CD4-positive, alpha-beta T cell treated with Interleukin-17A for 4 hours (primary cell): ENCODE measurements around the gene CUL2.
"Not testable (repeated sequence)": the region's sequence is repeated elsewhere in the genome, so short reads cannot be mapped to it uniquely, and the experiment has no call there.

Experiments
- DNase-seq: peaks from one replicate; pipeline ENCODE4 v3.0.0-alpha.2; 2020; ENCODE audit warnings: mixed read lengths

The CUL2 gene

DNA sequence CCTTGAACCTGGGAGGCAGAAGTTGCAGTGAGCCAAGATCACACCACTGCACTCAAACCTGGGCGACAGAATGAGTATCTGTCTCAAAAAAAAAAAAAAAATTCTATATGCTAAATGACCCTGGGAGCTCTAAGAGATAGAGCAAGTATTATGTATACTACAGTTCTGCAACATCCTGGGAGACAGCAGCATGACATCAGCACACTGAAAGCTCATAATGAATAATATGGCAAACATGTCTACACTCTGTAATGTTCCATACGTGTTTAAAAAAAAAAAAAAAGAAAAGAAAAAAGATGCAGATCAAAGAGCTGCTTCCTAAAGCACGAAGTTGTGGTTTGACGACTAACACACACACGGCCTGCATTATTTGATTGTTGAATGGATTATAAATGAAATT lies 72.5 kb downstream of the CUL2 start:
- no peak for DNase-seq

- DNase-seq = no peak
Observed at GRCh38 chr10:35015843-35016408, 74.2 kb downstream of the CUL2 start.

GRCh38 chr10:35012781-35013180 lies 77.4 kb downstream of the CUL2 start:
- no peak for DNase-seq

DNA sequence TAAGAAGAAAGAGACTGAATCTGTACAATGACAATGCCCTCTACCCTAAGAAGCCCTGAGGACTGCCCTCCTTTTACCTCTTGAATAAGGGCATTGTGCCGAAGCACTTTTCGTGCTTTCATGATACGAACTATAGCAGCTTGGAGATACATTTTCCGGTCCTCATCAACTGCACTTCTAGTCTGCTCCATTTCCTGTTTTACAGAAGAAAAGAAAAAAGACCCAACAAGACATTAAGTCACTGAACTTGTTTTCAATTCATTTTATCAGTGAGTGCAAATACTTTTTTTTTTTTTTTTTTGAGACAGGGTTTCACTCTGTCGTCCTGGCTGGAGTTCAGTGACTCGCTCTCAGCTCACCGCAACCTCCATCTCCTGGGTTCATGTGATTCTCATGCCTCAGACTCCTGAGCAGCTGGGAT lies 78.4 kb downstream of the CUL2 start:
- DNase-seq = peak; percentile 61

GRCh38 chr10:35007858-35008301 lies 82.3 kb downstream of the CUL2 start:
- DNase-seq = no peak

DNA sequence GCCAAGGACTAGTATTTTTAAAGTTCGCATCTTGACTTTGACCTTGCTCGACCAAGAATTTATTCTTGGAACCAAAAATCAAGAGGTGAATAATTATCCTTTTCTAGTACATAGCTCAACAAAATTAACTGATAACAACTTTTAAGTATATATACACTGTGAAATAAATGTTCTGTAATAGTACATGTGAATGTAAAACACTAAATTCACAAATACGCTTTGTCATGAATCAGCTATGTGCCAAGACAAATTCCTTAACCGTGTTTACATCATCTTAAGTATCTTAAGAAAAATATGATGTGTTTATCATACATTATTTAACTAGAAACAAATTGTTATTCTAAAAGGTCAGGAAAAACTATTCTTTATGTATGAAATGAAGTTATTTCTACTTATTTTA lies 83.3 kb downstream of the CUL2 start:
- no peak for DNase-seq

- no peak for DNase-seq
Observed at GRCh38 chr10:35005868-35006267, 84.3 kb downstream of the CUL2 start.

GRCh38 chr10:35004651-35005050 lies 85.5 kb downstream of the CUL2 start:
- DNase-seq = no peak

DNA sequence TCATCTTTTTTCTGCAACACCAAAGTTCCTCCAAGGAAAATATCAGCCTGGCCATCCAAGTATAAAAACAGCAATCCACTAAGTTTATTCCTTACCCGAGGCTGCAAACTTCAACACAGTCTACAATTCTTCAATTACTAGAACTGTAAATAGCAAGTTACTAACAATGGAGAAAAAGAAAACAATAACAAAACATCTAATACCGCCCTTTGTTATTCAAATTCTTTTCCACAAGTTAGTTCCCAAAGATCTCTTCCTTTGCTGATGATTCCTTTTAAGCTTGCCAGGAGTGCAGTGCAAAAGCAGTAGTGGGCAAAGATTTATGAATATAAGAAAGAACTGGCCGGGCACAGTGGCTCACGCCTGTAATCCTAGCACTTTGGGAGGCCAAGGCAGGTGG lies 86.2 kb downstream of the CUL2 start:
- no peak for DNase-seq

DNA sequence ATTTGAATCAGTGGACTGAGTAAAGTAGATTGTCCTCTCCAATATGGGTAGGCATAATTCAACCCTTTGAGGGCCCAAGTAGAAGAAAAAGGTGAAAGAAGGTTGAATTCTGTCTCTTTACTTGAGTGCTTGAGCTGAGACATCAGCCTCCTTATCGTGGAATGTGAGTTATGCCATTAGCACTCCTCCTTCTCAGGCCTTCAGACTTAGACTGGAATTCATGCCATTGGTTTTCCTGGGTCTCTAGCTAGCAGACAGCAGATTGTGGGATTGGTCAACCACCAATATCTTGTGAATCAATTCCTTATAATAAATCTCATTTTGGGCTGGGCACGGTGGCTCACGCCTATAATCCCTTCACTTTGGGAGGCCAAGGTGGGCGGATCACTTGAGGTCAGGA lies 89.2 kb downstream of the CUL2 start:
- DNase-seq = no peak

DNA sequence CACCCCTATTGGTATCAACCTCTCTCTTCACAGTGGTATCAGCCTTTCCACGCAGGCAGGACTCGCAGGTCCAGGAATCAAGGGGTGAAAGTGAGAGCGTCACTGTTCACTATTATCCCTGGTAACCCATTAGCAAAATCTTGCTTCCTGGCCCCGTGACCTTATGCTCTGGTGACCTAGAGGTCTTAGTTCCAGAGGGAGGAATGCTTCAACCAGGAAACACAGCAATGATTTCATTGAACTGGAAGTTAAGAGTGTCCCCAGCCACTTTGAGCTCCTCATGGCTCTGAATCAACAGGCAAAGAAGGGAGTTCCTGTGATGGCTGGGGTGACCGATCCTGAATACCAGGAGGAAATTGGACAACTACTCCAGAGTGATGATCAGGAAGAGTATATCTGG lies 90.6 kb downstream of the CUL2 start:
- no peak for DNase-seq

DNA sequence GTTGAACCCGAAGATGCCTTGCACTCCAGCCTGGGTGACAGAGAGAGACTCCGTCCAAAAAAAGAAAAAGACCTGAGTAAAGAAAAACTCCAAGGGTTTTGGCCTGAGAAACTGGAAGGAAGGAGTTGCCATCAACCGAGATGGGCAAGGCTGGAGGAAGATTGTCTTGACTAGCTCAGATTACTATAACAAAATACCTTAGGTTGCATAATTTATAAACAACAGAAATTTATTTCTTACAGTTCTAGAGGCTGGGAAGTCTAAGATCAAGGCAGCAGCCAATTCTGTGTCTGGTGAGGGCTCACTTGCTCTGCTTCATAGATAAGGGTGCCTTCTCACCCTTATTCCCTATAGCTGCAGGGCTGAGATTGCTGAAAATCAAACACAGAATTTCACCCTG lies 91.2 kb downstream of the CUL2 start:
- DNase-seq = no peak

DNA sequence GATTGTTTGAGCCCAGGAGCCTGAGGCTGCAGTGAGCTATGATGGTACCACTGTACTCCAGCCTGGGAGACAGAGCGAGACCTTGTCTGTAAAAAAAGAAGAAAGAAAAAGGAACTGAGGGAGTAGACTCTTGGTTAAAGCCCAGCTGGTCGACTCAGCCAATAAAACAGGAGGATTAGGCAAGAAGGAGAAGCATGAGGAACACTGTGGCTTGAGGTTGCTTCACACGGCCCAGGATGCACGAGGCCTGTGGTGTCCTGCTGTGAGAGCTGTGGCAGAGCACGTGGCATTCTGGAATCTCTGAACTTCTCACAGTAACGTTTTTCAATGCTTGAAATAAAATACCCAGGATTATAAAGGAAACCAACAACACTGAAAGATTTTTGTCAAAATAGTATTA lies 93.3 kb downstream of the CUL2 start:
- DNase-seq = no peak

DNA sequence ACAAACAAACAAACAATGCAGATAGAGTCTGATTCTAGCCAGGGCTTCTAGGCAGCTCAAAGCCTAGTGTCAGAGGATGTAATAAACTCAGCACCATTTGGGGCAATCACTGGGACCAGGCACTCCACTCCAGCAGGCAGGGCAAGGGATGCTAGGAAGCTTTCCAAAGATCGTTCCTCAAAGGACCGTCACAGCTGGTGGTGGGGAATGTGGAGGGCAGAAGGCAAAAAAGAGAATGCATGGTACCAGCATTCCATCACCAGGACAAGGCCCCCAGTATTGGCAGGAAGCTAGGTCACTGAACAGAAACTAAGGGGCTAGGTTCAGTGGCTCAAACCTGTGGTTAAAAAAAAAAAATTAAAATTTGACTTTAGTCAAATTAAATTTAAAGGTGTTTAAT lies 94.2 kb downstream of the CUL2 start:
- no peak for DNase-seq

DNA sequence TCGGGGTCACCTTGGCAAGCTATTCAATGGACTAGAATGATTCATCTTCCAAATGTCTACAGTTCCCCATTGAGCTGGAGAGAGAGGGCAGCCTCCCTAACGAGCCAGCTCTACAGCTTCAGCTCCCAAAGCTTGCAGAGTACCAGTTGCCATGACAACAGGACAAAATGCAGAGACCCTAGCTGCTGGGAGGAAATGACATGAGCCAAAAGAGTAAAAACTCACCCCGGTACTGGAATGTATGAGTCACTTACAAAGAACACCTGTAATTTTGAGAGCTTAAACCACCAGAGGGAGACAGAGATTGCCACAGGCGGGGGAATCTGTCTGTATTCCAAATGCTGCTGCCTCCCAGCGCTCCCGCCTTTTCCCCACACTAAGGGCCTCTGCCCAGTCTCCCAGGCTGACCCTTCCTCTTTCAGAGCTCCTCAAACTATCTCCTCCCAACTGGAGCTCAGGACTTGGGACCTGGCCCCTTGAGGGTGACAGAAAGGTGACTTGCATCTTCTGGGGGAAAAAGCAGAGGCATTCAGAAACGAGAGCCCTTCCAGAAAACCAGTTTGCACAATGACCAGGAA lies 95.5 kb downstream of the CUL2 start:
- DNase-seq = peak; percentile 53

- DNase-seq = no peak
Observed at GRCh38 chr10:34993782-34994181, 96.4 kb downstream of the CUL2 start.

- DNase-seq = not testable (repeated sequence)
Observed at GRCh38 chr10:34991117-34991516, 99.0 kb downstream of the CUL2 start.

- DNase-seq = no peak
Observed at GRCh38 chr10:34988397-34989067, 101.6 kb downstream of the CUL2 start.

GRCh38 chr10:34985823-34986222 lies 104.3 kb downstream of the CUL2 start:
- no peak for DNase-seq

GRCh38 chr10:34985146-34985545 lies 105.0 kb downstream of the CUL2 start:
- DNase-seq = no peak

DNA sequence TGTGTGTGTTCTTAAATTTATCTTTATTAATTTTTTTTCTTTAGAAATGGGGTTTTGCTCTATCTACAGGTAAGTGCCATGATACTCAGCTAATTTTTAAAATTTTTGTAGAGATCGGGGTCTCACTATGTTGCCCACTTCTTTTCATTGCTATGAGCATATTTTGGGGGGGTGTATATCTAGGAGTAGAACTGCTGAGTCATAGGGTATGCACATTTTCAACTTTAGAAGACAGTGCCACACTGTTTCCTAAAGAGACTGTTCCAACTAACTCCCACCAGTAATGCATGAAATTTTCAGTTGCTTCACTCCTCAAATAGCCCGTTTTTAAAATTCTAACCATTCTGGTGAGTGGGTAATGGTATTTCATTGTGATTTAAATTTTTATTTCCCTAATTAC lies 108.3 kb downstream of the CUL2 start:
- no peak for DNase-seq

DNA sequence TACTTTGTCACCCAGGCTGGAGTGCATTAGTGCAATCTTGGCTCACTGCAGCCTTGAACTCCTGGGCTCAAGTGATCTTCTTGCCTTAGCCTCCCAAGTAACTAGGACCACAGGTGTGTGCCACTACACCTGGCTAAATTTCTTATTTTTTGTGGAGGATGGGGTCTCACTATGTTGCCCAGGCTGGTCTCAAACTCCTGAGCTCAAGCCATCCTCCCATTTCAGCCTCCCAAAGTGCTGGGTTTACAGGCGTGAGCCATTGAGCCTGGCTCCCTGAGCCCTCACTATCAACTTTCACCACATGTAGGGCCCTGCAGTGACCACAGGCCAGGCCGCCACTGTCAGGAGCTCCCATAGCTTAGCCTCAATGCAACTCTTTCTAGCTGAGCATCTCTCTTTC lies 110.2 kb downstream of the CUL2 start:
- DNase-seq = no peak

GRCh38 chr10:34978080-34978479 lies 112.1 kb downstream of the CUL2 start:
- no peak for DNase-seq

- not testable (repeated sequence) for DNase-seq
Observed at GRCh38 chr10:34976380-34976910, 113.7 kb downstream of the CUL2 start.
